Muscle layer of duodenum (tissue), 2 donors: ENCODE results near the gene SPG21.

ENCODE experiments used
- H3K27ac ChIP-seq: one replicate; pipeline ENCODE4 v1.7.0; 2013; ENCODE audit warnings: mild to moderate bottlenecking, low read length
- H3K27me3 ChIP-seq: one replicate; pipeline ENCODE4 v1.7.0; 2013; ENCODE audit warnings: low read depth, mild to moderate bottlenecking, control low read depth, low read length
- H3K36me3 ChIP-seq, 2 donors: one replicate each; pipeline ENCODE4 v1.7.0; 2013; ENCODE audit warnings: low read length in 2 of 2, control low read depth in 1 of 2, mild to moderate bottlenecking in 1 of 2; ENCODE audit not compliant: insufficient read depth in 2 of 2, control insufficient read depth in 1 of 2
- H3K4me1 ChIP-seq, 2 donors: one replicate each; pipeline ENCODE4 v1.7.0; 2013; ENCODE audit warnings: low read length in 2 of 2, mild to moderate bottlenecking in 2 of 2, control low read depth in 1 of 2, moderate library complexity in 1 of 2; ENCODE audit not compliant: insufficient read depth in 2 of 2, control insufficient read depth in 1 of 2
- H3K4me3 ChIP-seq, 2 donors: one replicate each; pipeline ENCODE4 v1.7.0; 2013; ENCODE audit warnings: low read length in 2 of 2, low read depth in 1 of 2, mild to moderate bottlenecking in 1 of 2
- H3K9me3 ChIP-seq, 2 donors: one replicate each; pipeline ENCODE4 v1.7.0; 2013; ENCODE audit warnings: low read length in 2 of 2, control low read depth in 1 of 2, mild to moderate bottlenecking in 1 of 2; ENCODE audit not compliant: control insufficient read depth in 1 of 2
- donor health status: healthy.

SPG21 gene

DNA sequence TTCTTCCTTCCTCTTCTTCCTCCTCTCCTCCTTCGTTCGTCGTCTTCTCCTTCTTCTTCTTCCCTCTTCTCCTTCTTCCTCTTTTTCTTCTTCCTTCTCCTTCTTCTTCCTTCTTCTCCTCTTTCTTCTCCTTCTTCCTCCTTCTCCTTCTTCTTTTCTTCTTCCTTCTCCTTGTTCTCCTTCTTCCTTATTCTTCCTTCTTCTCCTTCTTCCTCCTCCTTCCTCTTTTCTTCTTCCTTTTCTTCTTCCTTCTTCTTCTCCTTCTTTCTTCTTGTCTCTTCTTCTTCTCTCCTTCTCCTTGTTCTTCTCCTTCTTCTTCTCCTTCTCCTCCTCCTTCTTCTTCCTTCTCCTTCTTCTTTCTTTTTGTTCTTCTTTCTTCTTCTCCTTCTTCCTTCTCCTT is 35.3 kb downstream of the SPG21 start:
- Histone ChIP-seq H3K27ac (no peak overlapping the region), H3K36me3 (peaks cover 24 to 37% of the 10 kb centered on the region in 2 donors), H3K9me3 (no peaks in the 10 kb centered on the region), H3K4me1 (no peaks in the 10 kb centered on the region), H3K4me3 (no peak overlapping the region), H3K27me3 (no peaks in the 10 kb centered on the region)

- Histone ChIP-seq H3K36me3 (peaks cover 10 to 18% of the 10 kb centered on the region in 2 donors), H3K4me3 (no peak overlapping the region), H3K9me3 (no peaks in the 10 kb centered on the region), H3K27me3 (no peaks in the 10 kb centered on the region), H3K27ac (no peak overlapping the region), H3K4me1 (no peaks in the 10 kb centered on the region)
Observed at GRCh38 chr15:64951777-64952418, 37.8 kb downstream of the SPG21 start.

DNA sequence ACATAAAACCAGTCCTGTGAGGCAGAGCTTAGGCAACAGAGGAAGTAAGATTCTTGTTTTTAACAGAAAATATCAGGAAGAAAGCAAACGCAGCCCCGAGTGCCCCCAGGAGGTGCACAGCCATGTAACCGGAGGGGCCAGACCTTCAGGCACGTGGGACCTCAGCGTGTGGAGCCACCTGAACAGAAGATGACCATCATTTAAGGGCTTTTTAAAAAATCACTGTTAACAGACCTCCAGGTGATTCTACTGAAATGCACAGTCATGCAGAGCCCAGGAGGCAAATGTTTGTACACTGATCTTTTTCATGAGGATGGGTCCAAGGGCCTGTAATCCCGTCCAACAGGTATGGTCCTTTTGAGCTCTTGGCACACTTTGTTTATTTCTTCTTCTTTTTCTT is 38.8 kb downstream of the SPG21 start:
- H3K9me3 ChIP-seq, result no peaks in the 10 kb centered on the region
- no peaks in the 10 kb centered on the region for H3K27me3 ChIP-seq
- H3K36me3 ChIP-seq, result peaks cover 7 to 10% of the 10 kb centered on the region in 2 donors
- no peaks in the 10 kb centered on the region for H3K4me1 ChIP-seq
- no peak overlapping the region for H3K27ac ChIP-seq
- no peak overlapping the region for H3K4me3 ChIP-seq

DNA sequence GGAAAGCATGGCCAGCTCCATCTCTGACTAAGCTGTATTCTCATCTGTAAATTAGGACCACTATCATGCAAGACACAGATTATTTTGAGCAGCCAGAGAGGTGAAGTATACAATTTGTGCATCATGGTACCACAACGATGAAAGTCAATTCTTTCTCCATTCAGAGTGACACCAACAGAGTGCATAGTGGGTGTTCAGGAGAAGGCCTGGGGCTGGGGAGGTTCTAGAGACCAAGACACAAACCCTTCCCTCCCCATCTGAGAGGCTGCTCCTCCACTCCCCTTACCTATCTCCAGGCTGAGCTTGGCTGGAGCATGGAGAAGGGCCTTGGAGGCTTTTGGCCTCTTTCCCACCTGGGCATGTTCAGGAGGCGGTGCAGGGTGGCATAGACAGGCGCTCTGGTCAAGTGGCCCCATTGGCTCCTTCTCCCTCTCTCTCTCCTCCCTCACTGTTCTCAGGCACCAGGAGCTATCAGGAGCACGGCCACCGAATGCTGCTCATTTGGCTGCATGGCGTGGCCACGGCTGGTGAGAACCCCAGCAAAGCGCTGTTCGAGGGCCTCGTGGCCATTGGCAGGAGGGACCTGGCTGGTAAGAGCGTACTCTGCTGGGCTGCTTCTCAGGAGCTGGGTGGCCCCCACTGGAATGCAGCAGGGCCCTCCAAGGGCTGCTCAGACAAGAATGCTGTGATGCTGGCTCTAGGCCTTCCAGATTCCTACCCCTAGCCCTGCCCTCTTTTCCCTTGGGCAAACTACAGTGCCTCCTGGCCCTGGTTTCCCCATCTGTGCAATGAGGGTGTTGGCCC is 40.1 kb downstream of the SPG21 start:
- no peak overlapping the region for H3K27ac ChIP-seq
- H3K9me3 ChIP-seq, result no peaks in the 10 kb centered on the region
- H3K4me3 ChIP-seq, result no peak overlapping the region

DNA sequence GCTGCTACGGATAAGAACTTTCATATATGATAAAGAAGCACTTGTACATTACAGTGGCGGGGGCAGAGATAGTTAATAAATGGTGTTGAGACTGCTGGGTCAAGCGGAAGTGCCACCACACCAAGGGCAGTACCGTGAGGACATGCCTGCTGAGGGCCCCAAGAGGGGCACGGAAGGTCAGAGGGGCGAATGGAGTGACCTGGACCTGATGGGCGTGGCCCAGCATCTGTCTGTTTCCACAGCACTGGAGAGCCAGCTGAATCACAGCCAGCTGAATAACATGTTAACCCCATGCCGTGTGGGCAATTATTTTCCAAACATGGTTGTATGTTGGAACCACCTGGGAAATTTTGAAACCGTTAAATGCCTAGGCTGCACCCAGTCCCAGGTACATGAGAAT is 40.8 kb downstream of the SPG21 start:
- Histone ChIP-seq H3K4me3 (no peak overlapping the region), H3K27me3 (no peaks in the 10 kb centered on the region), H3K9me3 (no peaks in the 10 kb centered on the region), H3K36me3 (no peaks in the 10 kb centered on the region), H3K27ac (no peak overlapping the region), H3K4me1 (no peaks in the 10 kb centered on the region)

More for the DNA sequence above, 40.1 kb downstream of the SPG21 start:
- Histone ChIP-seq H3K27me3 (no peaks in the 10 kb centered on the region), H3K4me1 (no peaks in the 10 kb centered on the region), H3K36me3 (no peaks in the 10 kb centered on the region)

- Histone ChIP-seq H3K36me3 (peaks cover 0 to 4% of the 10 kb centered on the region in 2 donors), H3K4me3 (no peak overlapping the region)
Observed at GRCh38 chr15:64947211-64947610, 42.5 kb downstream of the SPG21 start.

DNA sequence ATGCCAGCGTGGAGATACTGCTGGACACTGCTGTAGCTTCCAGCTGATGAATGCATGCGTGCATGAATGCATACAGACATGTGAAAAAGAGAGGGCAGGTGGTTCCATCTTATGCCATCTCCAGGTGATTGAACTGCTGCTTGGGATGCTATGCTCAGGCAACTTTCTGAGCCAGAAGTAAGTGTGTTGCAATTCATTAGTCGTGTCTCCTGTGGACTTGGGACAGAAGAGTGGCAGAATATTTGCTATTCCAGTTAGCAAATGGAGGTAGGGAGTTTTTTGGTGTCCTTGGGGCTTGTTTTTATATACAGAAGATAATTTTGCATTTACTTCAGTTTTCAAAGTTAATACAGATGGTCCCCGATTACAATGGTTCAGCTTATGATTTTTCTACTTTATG is 44.8 kb downstream of the SPG21 start:
- Histone ChIP-seq H3K27ac (no peak overlapping the region), H3K4me1 (no peaks in the 10 kb centered on the region), H3K9me3 (no peaks in the 10 kb centered on the region), H3K36me3 (peaks cover 0 to 4% of the 10 kb centered on the region in 2 donors), H3K27me3 (no peaks in the 10 kb centered on the region), H3K4me3 (no peak overlapping the region)

More at GRCh38 chr15:64947211-64947610, 42.5 kb downstream of the SPG21 start:
- Histone ChIP-seq H3K9me3 (no peaks in the 10 kb centered on the region), H3K4me1 (no peaks in the 10 kb centered on the region), H3K27ac (no peak overlapping the region), H3K27me3 (no peaks in the 10 kb centered on the region)

- Histone ChIP-seq H3K4me1 (no peaks in the 10 kb centered on the region), H3K36me3 (peaks cover 0 to 4% of the 10 kb centered on the region in 2 donors), H3K27me3 (no peaks in the 10 kb centered on the region), H3K27ac (no peak overlapping the region), H3K9me3 (no peaks in the 10 kb centered on the region), H3K4me3 (no peak overlapping the region)
Observed at GRCh38 chr15:64943512-64944225, 46.0 kb downstream of the SPG21 start.

DNA sequence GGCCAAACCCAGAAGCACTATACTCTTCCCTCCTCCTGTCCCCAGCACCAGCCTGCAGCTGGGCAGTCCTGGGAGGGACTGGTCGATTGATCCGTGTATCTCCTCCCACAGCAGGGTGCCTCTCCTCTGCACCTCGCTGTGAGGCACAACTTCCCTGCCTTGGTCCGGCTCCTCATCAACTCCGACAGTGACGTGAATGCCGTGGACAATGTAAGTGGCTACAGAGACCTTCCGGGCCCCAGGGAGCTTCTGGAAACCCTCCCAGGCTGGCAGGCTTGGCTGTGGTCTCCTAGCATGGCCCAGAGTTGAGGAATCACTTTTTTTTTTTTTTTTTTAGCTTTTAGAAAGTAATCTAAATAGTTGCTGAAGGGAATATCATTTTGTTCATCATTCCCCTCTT is 47.4 kb downstream of the SPG21 start:
- Histone ChIP-seq H3K27ac (no peak overlapping the region), H3K4me3 (no peak overlapping the region), H3K27me3 (no peaks in the 10 kb centered on the region)

GRCh38 chr15:64938192-64938591 is 51.5 kb downstream of the SPG21 start:
- Histone ChIP-seq H3K27ac (no peak overlapping the region), H3K4me1 (no peaks in the 10 kb centered on the region), H3K4me3 (no peak overlapping the region), H3K9me3 (no peaks in the 10 kb centered on the region), H3K27me3 (no peaks in the 10 kb centered on the region), H3K36me3 (peaks cover 0 to under 1% of the 10 kb centered on the region in 2 donors)

More for the DNA sequence above, 47.4 kb downstream of the SPG21 start:
- H3K4me1 ChIP-seq, result no peaks in the 10 kb centered on the region
- H3K9me3 ChIP-seq, result no peaks in the 10 kb centered on the region
- H3K36me3 ChIP-seq, result peaks cover 0 to 4% of the 10 kb centered on the region in 2 donors

- H3K27ac ChIP-seq, result no peak overlapping the region
Observed at GRCh38 chr15:64934023-64934422, 55.7 kb downstream of the SPG21 start.

More at GRCh38 chr15:64934023-64934422, 55.7 kb downstream of the SPG21 start:
- Histone ChIP-seq H3K9me3 (no peaks in the 10 kb centered on the region), H3K4me1 (no peaks in the 10 kb centered on the region), H3K27me3 (no peaks in the 10 kb centered on the region), H3K36me3 (peaks cover 5 to 6% of the 10 kb centered on the region in 2 donors), H3K4me3 (no peak overlapping the region)
